ENCODE results near the gene CD274.
"Not testable (repeated sequence)": the region's sequence is repeated elsewhere in the genome, so short reads cannot be mapped to it uniquely, and the experiment has no call there.

The CD274 gene

GRCh38 chr9:5460157-5460556 lies 9.8 kb downstream of the CD274 start:
- in situ Hi-C loops (cut with MboI; ENCODE audit: low sequenced_read_pairs): no loop called here

- in situ Hi-C loops (cut with MboI; ENCODE audit: low sequenced_read_pairs): not testable (repeated sequence)
Measured at GRCh38 chr9:5464831-5465330, 14.5 kb downstream of the CD274 start.

GRCh38 chr9:5466005-5466404 lies 15.7 kb downstream of the CD274 start:
- in situ Hi-C loops (cut with MboI; ENCODE audit: low sequenced_read_pairs): no loop called here

- in situ Hi-C loops (cut with MboI; ENCODE audit: low sequenced_read_pairs): no loop called here
Measured at GRCh38 chr9:5466766-5467165, 16.4 kb downstream of the CD274 start.

- in situ Hi-C loops (cut with MboI; ENCODE audit: low sequenced_read_pairs): no loop called here
Measured at GRCh38 chr9:5468850-5469249, 18.5 kb downstream of the CD274 start.

GRCh38 chr9:5470122-5470521 lies 19.8 kb downstream of the CD274 start:
- in situ Hi-C loops (cut with MboI; ENCODE audit: low sequenced_read_pairs): no loop called here

GRCh38 chr9:5470816-5471215 lies 20.5 kb downstream of the CD274 start:
- in situ Hi-C loops (cut with MboI; ENCODE audit: low sequenced_read_pairs): no loop called here

- in situ Hi-C loops (cut with MboI; ENCODE audit: low sequenced_read_pairs): not testable (repeated sequence)
Measured at GRCh38 chr9:5475611-5476010, 25.3 kb downstream of the CD274 start.

- in situ Hi-C loops (cut with MboI; ENCODE audit: low sequenced_read_pairs): no loop called here
Measured at GRCh38 chr9:5478206-5478605, 27.9 kb downstream of the CD274 start.

- in situ Hi-C loops (cut with MboI; ENCODE audit: low sequenced_read_pairs): no loop called here
Measured at GRCh38 chr9:5479994-5480694, 29.8 kb downstream of the CD274 start.

- in situ Hi-C loops (cut with MboI; ENCODE audit: low sequenced_read_pairs): no loop called here
Measured at GRCh38 chr9:5480919-5481318, 30.6 kb downstream of the CD274 start.

- in situ Hi-C loops (cut with MboI; ENCODE audit: low sequenced_read_pairs): no loop called here
Measured at GRCh38 chr9:5481322-5482040, 31.1 kb downstream of the CD274 start.

GRCh38 chr9:5482194-5482593 lies 31.9 kb downstream of the CD274 start:
- in situ Hi-C loops (cut with MboI; ENCODE audit: low sequenced_read_pairs): no loop called here

GRCh38 chr9:5483306-5483705 lies 33.0 kb downstream of the CD274 start:
- in situ Hi-C loops (cut with MboI; ENCODE audit: low sequenced_read_pairs): no loop called here

- in situ Hi-C loops (cut with MboI; ENCODE audit: low sequenced_read_pairs): no loop called here
Measured at GRCh38 chr9:5485378-5486085, 35.2 kb downstream of the CD274 start.

GRCh38 chr9:5486988-5487387 lies 36.6 kb downstream of the CD274 start:
- in situ Hi-C loops (cut with MboI; ENCODE audit: low sequenced_read_pairs): no loop called here

- in situ Hi-C loops (cut with MboI; ENCODE audit: low sequenced_read_pairs): no loop called here
Measured at GRCh38 chr9:5488221-5489008, 38.1 kb downstream of the CD274 start.

GRCh38 chr9:5489630-5490490 lies 39.5 kb downstream of the CD274 start:
- in situ Hi-C loops (cut with MboI; ENCODE audit: low sequenced_read_pairs): no loop called here

GRCh38 chr9:5492965-5493678 lies 42.8 kb downstream of the CD274 start:
- in situ Hi-C loops (cut with MboI; ENCODE audit: low sequenced_read_pairs): no loop called here
